GM23248 (cell line): ENCODE measurements around the gene BCAS1.

ENCODE experiments used
- EZH2 ChIP-seq: fragments of 200-600 bp; sonication (generic); IDR thresholded peaks from 2 replicates; pipeline ENCODE4 v1.6.1; 2018; ENCODE audit warnings: antibody characterized with exemption, mild to moderate bottlenecking; ENCODE audit not compliant: insufficient read depth, poor library complexity, severe bottlenecking
- EZH2phosphoT487 ChIP-seq: fragments of 200-600 bp; sonication (generic); IDR thresholded peaks from 2 replicates; pipeline ENCODE4 v1.6.1; 2018; ENCODE audit warnings: antibody characterized with exemption, moderate library complexity, mild to moderate bottlenecking, low read depth; ENCODE audit not compliant: insufficient read depth

- TF ChIP-seq EZH2, result no peak
- no peak for TF ChIP-seq EZH2phosphoT487
These were observed 173.7 kb downstream of the BCAS1 start for GRCh38 chr20:53896647-53897046.
